22Rv1 (cell line): ENCODE results near the gene XNDC1N.

Experiments
- H3K27ac ChIP-seq: fragments of 450-650 bp; 2 replicates; pipeline ENCODE4 v1.5.1; 2017
- CTCF ChIP-seq: fragments of 450-650 bp; IDR thresholded peaks from 2 replicates; pipeline ENCODE4 v1.5.1; 2017; ENCODE audit warnings: mild to moderate bottlenecking
- ZFX ChIP-seq: fragments of 450-650 bp; IDR thresholded peaks from 2 replicates; pipeline ENCODE4 v1.6.1; 2017; ENCODE audit warnings: antibody characterized with exemption, borderline replicate concordance

Gene XNDC1N

GRCh38 chr11:71946144-71946571 is 17.8 kb upstream of the XNDC1N start:
- TF ChIP-seq ZFX: no peak
- TF ChIP-seq CTCF: no peak
- H3K27ac ChIP-seq: no peak overlapping the region

- no peak overlapping the region for H3K27ac ChIP-seq
- no peak for TF ChIP-seq ZFX
- no peak for TF ChIP-seq CTCF
Measured at GRCh38 chr11:71940561-71941219, 12.3 kb upstream of the XNDC1N start.

GRCh38 chr11:71937826-71938225 is 9.4 kb upstream of the XNDC1N start:
- no peak for TF ChIP-seq ZFX
- no peak for TF ChIP-seq CTCF
- H3K27ac ChIP-seq: no peak overlapping the region

- TF ChIP-seq ZFX: no peak
- TF ChIP-seq CTCF: no peak
- no peak overlapping the region for H3K27ac ChIP-seq
Measured at GRCh38 chr11:71936825-71937224, 8.4 kb upstream of the XNDC1N start.

- TF ChIP-seq ZFX (no peak), CTCF (no peak)
- H3K27ac ChIP-seq: no peak overlapping the region
Measured at GRCh38 chr11:71935338-71935925, 7.0 kb upstream of the XNDC1N start.

GRCh38 chr11:71934213-71934612 is 5.8 kb upstream of the XNDC1N start:
- no peak overlapping the region for H3K27ac ChIP-seq
- no peak for TF ChIP-seq CTCF
- TF ChIP-seq ZFX: no peak

- TF ChIP-seq ZFX (no peak), CTCF (no peak)
- no peak overlapping the region for H3K27ac ChIP-seq
Measured at GRCh38 chr11:71933141-71933933, 4.9 kb upstream of the XNDC1N start.
